H9 (cell line): ENCODE measurements around the gene NSD1. TPM values are rescaled to one million over a fixed set of nuclear protein-coding genes. Genes with fewer than 3 reads are reported as not detected.
A peak's percentile ranks its signal among the peaks of the same experiment; 100 is the strongest.

Experiments used
- DNase-seq: peaks from one replicate; pipeline ENCODE4 v3.0.0-alpha.2; 2017
- H2AFZ ChIP-seq: one replicate; pipeline ENCODE4 v1.6.1; 2013; ENCODE audit warnings: mild to moderate bottlenecking, low read length, control low read depth, moderate library complexity
- H2AK5ac ChIP-seq: 2 replicates; pipeline ENCODE4 v1.6.1; 2013; ENCODE audit warnings: low read length, control low read depth, mixed read lengths; ENCODE audit not compliant: insufficient read length
- H2BK120ac ChIP-seq: one replicate; pipeline ENCODE4 v1.6.1; 2013; ENCODE audit warnings: low read depth, mild to moderate bottlenecking, low read length, control low read depth, inconsistent platforms; ENCODE audit not compliant: poor library complexity, severe bottlenecking
- H2BK12ac ChIP-seq: 2 replicates; pipeline ENCODE4 v1.6.1; 2013; ENCODE audit warnings: low read length, control low read depth, mixed read lengths, low read depth; ENCODE audit not compliant: insufficient read length
- H2BK15ac ChIP-seq: 2 replicates; pipeline ENCODE4 v1.6.1; 2013; ENCODE audit warnings: low read depth, low read length, control low read depth
- H2BK20ac ChIP-seq: one replicate; pipeline ENCODE4 v1.6.1; 2013; ENCODE audit warnings: low read depth, mild to moderate bottlenecking, low read length, control low read depth, inconsistent platforms; ENCODE audit not compliant: poor library complexity, severe bottlenecking
- H2BK5ac ChIP-seq: 2 replicates; pipeline ENCODE4 v1.6.1; 2013; ENCODE audit warnings: low read length, control low read depth, mixed read lengths; ENCODE audit not compliant: insufficient read length
- H3K14ac ChIP-seq: 2 replicates; pipeline ENCODE4 v1.6.1; 2013; ENCODE audit warnings: low read length, control low read depth; ENCODE audit not compliant: insufficient read depth
- H3K18ac ChIP-seq: 2 replicates; pipeline ENCODE4 v1.6.1; 2013; ENCODE audit warnings: low read depth, mild to moderate bottlenecking, mixed read lengths, low read length, control low read depth; ENCODE audit not compliant: insufficient read length
- H3K23ac ChIP-seq: 2 replicates; pipeline ENCODE4 v1.6.1; 2013; ENCODE audit warnings: low read length, control low read depth, mixed read lengths, low read depth; ENCODE audit not compliant: insufficient read length
- H3K23me2 ChIP-seq: 2 replicates; pipeline ENCODE4 v1.6.1; 2013; ENCODE audit warnings: low read depth, mild to moderate bottlenecking, mixed read lengths, low read length, control low read depth; ENCODE audit not compliant: insufficient read length, poor library complexity, severe bottlenecking
- H3K27ac ChIP-seq: 2 replicates; pipeline ENCODE4 v1.5.1; 2013; ENCODE audit warnings: low read length, control low read depth, mixed read lengths, low read depth; ENCODE audit not compliant: insufficient read length
- H3K27me3 ChIP-seq: 2 replicates; pipeline ENCODE4 v1.6.1; 2013; ENCODE audit warnings: low read length, control low read depth, inconsistent platforms; ENCODE audit not compliant: insufficient read depth
- H3K4ac ChIP-seq: 2 replicates; pipeline ENCODE4 v1.6.1; 2013; ENCODE audit warnings: low read depth, mild to moderate bottlenecking, control low read depth, inconsistent platforms, low read length, moderate library complexity
- H3K4me1 ChIP-seq: 2 replicates; pipeline ENCODE4 v1.6.1; 2013; ENCODE audit warnings: low read length, control low read depth, inconsistent platforms; ENCODE audit not compliant: insufficient read depth
- H3K4me2 ChIP-seq: 2 replicates; pipeline ENCODE4 v1.6.1; 2013; ENCODE audit warnings: low read length, control low read depth, mixed read lengths; ENCODE audit not compliant: insufficient read length, insufficient read depth
- H3K56ac ChIP-seq: 2 replicates; pipeline ENCODE4 v1.6.1; 2013; ENCODE audit warnings: low read depth, mild to moderate bottlenecking, mixed read lengths, low read length, control low read depth; ENCODE audit not compliant: insufficient read length
- H3K79me1 ChIP-seq: 2 replicates; pipeline ENCODE4 v1.6.1; 2013; ENCODE audit warnings: low read depth, mild to moderate bottlenecking, moderate library complexity, low read length, control low read depth, inconsistent platforms; ENCODE audit not compliant: insufficient read depth, poor library complexity, severe bottlenecking
- H3K79me2 ChIP-seq: 2 replicates; pipeline ENCODE4 v1.6.1; 2013; ENCODE audit warnings: low read length, control low read depth, inconsistent platforms; ENCODE audit not compliant: insufficient read depth
- H3K9ac ChIP-seq: 2 replicates; pipeline ENCODE4 v1.6.1; 2013; ENCODE audit warnings: low read length, control low read depth, mixed read lengths; ENCODE audit not compliant: insufficient read length; ENCODE audit errors: extremely low read depth
- H3K9me3 ChIP-seq: one replicate; pipeline ENCODE4 v1.6.1; 2013; ENCODE audit warnings: low read depth, low read length, inconsistent platforms; ENCODE audit not compliant: control insufficient read depth
- H3T11ph ChIP-seq: one replicate; pipeline ENCODE4 v1.6.1; 2013; ENCODE audit warnings: mild to moderate bottlenecking, low read length, control low read depth, inconsistent platforms
- H4K20me1 ChIP-seq: one replicate; pipeline ENCODE4 v1.6.1; 2013; ENCODE audit not compliant: control insufficient read depth, insufficient read length, insufficient read depth
- H4K5ac ChIP-seq: 2 replicates; pipeline ENCODE4 v1.6.1; 2013; ENCODE audit warnings: low read depth, mild to moderate bottlenecking, mixed read lengths, low read length, control low read depth; ENCODE audit not compliant: insufficient read length
- H4K8ac ChIP-seq: replicated peaks from 2 replicates; pipeline ENCODE4 v1.6.1; 2013; ENCODE audit warnings: low read length, control low read depth, mixed read lengths, low read depth; ENCODE audit not compliant: insufficient read length
- H4K91ac ChIP-seq: 2 replicates; pipeline ENCODE4 v1.6.1; 2013; ENCODE audit warnings: low read depth, mild to moderate bottlenecking, moderate library complexity, mixed read lengths, low read length, control low read depth; ENCODE audit not compliant: insufficient read length
- H3K27ac Mint-ChIP-seq, 3 experiments: 2 replicates in 2 of 3; 3 replicates in 1 of 3; pipeline ENCODE4 v1.8.0; 2020 to 2021; ENCODE audit warnings: mixed read lengths in 3 of 3, mild to moderate bottlenecking in 1 of 3, moderate library complexity in 1 of 3
- H3K27me3 Mint-ChIP-seq: 2 replicates; pipeline ENCODE4 v1.8.0; 2021; ENCODE audit warnings: low read depth, mild to moderate bottlenecking, moderate library complexity, mixed read lengths
- H3K36me3 Mint-ChIP-seq, 3 experiments: 2 replicates in 2 of 3; 3 replicates in 1 of 3; pipeline ENCODE4 v1.8.0; 2020 to 2021; ENCODE audit warnings: low read depth in 3 of 3, mixed read lengths in 3 of 3; ENCODE audit not compliant: insufficient read depth in 1 of 3
- H3K4me1 Mint-ChIP-seq, 2 experiments: 2 replicates each; pipeline ENCODE4 v1.8.0; 2020; ENCODE audit warnings: mixed read lengths in 2 of 2
- H3K4me3 Mint-ChIP-seq, 2 experiments: 2 replicates in 1 of 2; 3 replicates in 1 of 2; pipeline ENCODE4 v1.8.0; 2020 to 2021; ENCODE audit warnings: mild to moderate bottlenecking in 2 of 2, mixed read lengths in 2 of 2, moderate library complexity in 1 of 2
- H3K9me3 Mint-ChIP-seq, 2 experiments: 2 replicates in 1 of 2; 3 replicates in 1 of 2; pipeline ENCODE4 v1.8.0; 2020; ENCODE audit warnings: mild to moderate bottlenecking in 2 of 2, mixed read lengths in 2 of 2, moderate library complexity in 1 of 2
- WGBS: extraction: QIAGEN DNeasy Blood & Tissue Kit; methylation state at CpG from one replicate; pipeline ENCODE4 v1.1.7; 2013; ENCODE audit warnings: missing lambda C conversion rate, low lambda C conversion rate, mixed read lengths; ENCODE audit not compliant: insufficient read length; ENCODE audit errors: extremely low coverage; 5-methylcytosine and 5-hydroxymethylcytosine counted together
- total RNA-seq: library from RNA; stranded (reverse); gene quantifications from 2 replicates; pipeline ENCODE4 v1.2.1, GENCODE V29; 2021
- TF ChIP-seq, protein P1 (sequence below): fragments of 200-600 bp; sonication (generic); conservative IDR thresholded peaks from 3 replicates; pipeline ENCODE4 v1.8.0; 2021; ENCODE audit warnings: antibody characterized with exemption, mild to moderate bottlenecking

The NSD1 gene
- total RNA-seq, 1 experiment from 2014 or later, result 213 TPM

DNA sequence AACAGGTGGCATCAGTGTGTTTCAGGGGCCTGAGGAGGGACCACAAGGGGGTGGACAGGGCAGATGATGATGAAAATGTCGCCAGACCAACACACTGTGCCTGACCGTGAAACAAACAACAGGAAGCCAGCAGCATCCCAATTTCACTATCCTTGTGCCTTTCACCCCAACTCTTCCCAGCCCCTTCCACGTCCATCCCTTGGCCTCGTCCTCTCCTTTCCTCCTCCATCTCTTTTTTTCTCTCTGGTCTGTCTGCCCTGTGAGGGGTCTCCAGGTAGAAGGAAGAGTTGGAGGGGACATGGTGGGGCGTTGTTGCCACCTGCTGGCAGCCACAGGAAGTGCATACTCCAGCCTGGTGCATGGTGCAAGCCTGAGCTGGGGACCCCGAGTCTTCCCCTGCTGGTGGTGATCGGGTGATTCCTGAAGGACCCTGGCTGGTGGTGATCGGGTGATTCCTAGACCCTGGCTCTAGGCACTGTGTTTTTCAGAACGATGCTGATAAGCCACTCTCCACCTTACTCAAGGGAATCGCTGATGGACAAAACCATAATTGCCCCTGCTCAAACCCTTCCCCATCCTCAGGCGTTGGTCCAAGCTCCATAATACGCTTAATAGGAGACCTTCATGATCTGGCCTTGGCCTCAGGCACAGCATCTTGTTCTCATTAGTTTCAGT is 21.7 kb upstream of the NSD1 start:
- no peak overlapping the region for H2AK5ac ChIP-seq
- no peaks in the 10 kb centered on the region for H3K79me2 ChIP-seq
- no peaks in the 10 kb centered on the region for H3K9me3 Mint-ChIP-seq
- H3K56ac ChIP-seq, result no peak overlapping the region
- no peaks in the 10 kb centered on the region for H3K4me1 ChIP-seq
- H3K18ac ChIP-seq, result no peak overlapping the region
- H3K14ac ChIP-seq, result no peak overlapping the region; the same call in 1 of the 2 replicates
- H4K5ac ChIP-seq, result no peak overlapping the region
- no peaks in the 10 kb centered on the region for H3K27me3 ChIP-seq
- H2BK120ac ChIP-seq, result no peak overlapping the region
- H2AFZ ChIP-seq, result no peak overlapping the region
- H4K20me1 ChIP-seq, result no peaks in the 10 kb centered on the region
- peak overlapping the region in 1 of 3 experiments; percentile 77; a peak in 1 of 7 replicates for H3K27ac Mint-ChIP-seq
- H3K4me2 ChIP-seq, result no peak overlapping the region
- no peak overlapping the region for H4K91ac ChIP-seq
- no peak overlapping the region for H2BK12ac ChIP-seq
- H2BK15ac ChIP-seq, result no peak overlapping the region
- H3K9ac ChIP-seq, result no peak overlapping the region
- no peak overlapping the region for H3K4ac ChIP-seq
- no peak overlapping the region for H4K8ac ChIP-seq
- H3T11ph ChIP-seq, result no peak overlapping the region
- H3K4me3 Mint-ChIP-seq, result peak overlapping the region in 1 of 2 experiments; percentile 56; a peak in 2 of 5 replicates
- no peaks in the 10 kb centered on the region for H3K36me3 Mint-ChIP-seq
- no peaks in the 10 kb centered on the region for H3K23me2 ChIP-seq
- H3K79me1 ChIP-seq, result no peaks in the 10 kb centered on the region
- no peak overlapping the region for H2BK5ac ChIP-seq
- DNase-seq, result peak; percentile 93
- no peak overlapping the region for H2BK20ac ChIP-seq
- WGBS, result no CpG with 5 or more reads among the region's 12 CpGs
- H3K4me1 Mint-ChIP-seq, result peaks cover 15 to 17% of the 10 kb centered on the region in 2 experiments
- no peak overlapping the region for H3K27ac ChIP-seq
- no peaks in the 10 kb centered on the region for H3K9me3 ChIP-seq
- peaks cover 4% of the 10 kb centered on the region for H3K27me3 Mint-ChIP-seq
- TF ChIP-seq, protein P1, sequence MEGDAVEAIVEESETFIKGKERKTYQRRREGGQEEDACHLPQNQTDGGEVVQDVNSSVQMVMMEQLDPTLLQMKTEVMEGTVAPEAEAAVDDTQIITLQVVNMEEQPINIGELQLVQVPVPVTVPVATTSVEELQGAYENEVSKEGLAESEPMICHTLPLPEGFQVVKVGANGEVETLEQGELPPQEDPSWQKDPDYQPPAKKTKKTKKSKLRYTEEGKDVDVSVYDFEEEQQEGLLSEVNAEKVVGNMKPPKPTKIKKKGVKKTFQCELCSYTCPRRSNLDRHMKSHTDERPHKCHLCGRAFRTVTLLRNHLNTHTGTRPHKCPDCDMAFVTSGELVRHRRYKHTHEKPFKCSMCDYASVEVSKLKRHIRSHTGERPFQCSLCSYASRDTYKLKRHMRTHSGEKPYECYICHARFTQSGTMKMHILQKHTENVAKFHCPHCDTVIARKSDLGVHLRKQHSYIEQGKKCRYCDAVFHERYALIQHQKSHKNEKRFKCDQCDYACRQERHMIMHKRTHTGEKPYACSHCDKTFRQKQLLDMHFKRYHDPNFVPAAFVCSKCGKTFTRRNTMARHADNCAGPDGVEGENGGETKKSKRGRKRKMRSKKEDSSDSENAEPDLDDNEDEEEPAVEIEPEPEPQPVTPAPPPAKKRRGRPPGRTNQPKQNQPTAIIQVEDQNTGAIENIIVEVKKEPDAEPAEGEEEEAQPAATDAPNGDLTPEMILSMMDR, result peak; percentile 98
- H3K23ac ChIP-seq, result no peak overlapping the region
